Activated B cell treated with CpG ODN at 0.5 μM for 24 hours (primary cell): Measurements from ENCODE around the gene CFAP58. TPM values are rescaled to one million over a fixed set of nuclear protein-coding genes. Genes with fewer than 3 reads are reported as not detected.

Experiments
- ATAC-seq: fragments of 200-7000 bp; cut with Tn5 transposase; one replicate; pipeline ENCODE4 v1.10.0; 2021; ENCODE audit warnings: low read depth, mild to moderate bottlenecking, moderate library complexity
- CTCF ChIA-PET: fragments of 350-600 bp; sonication (Branson Sonifier 250); formaldehyde crosslinking; loops from one replicate; lab custom pipeline; 2021; ENCODE audit warnings: antibody characterized with exemption; lab: Charles Lee
- POLR2A ChIA-PET: fragments of 350-600 bp; sonication (Branson Sonifier 250); formaldehyde crosslinking; loops from one replicate; lab custom pipeline; 2021; ENCODE audit warnings: antibody characterized with exemption; lab: Charles Lee
- DNase-seq: peaks from one replicate; pipeline ENCODE4 v3.0.0; 2022
- H3K27ac Mint-ChIP-seq: one replicate; pipeline ENCODE4 v1.8.0; 2020; ENCODE audit warnings: mixed read lengths
- H3K27me3 Mint-ChIP-seq: one replicate; pipeline ENCODE4 v1.8.0; 2021; ENCODE audit warnings: mixed read lengths
- H3K36me3 Mint-ChIP-seq: one replicate; pipeline ENCODE4 v1.8.0; 2021; ENCODE audit warnings: low read depth, mixed read lengths
- H3K4me1 Mint-ChIP-seq: one replicate; pipeline ENCODE4 v1.8.0; 2021; ENCODE audit warnings: mixed read lengths
- H3K4me3 Mint-ChIP-seq: one replicate; pipeline ENCODE4 v1.8.0; 2020; ENCODE audit warnings: mild to moderate bottlenecking, mixed read lengths
- H3K9me3 Mint-ChIP-seq: one replicate; pipeline ENCODE4 v1.8.0; 2020; ENCODE audit warnings: mixed read lengths
- intact Hi-C: fragments of 100-400 bp; cut with micrococcal nuclease; formaldehyde crosslinking; loops from one replicate; pipeline ENCODE4 v1.15.1; 2024
- total RNA-seq: library from RNA; stranded (reverse); gene quantifications from 2 replicates; pipeline ENCODE4 v1.2.3, GENCODE V29; 2022
- TF ChIP-seq, protein P1 (sequence below): fragments of 200-600 bp; IDR thresholded peaks from one replicate; pipeline ENCODE4 v1.8.0; 2022; ENCODE audit warnings: antibody characterized with exemption, mild to moderate bottlenecking

CFAP58 gene
- total RNA-seq, 1 donor from 2014 or later, result not detected

DNA sequence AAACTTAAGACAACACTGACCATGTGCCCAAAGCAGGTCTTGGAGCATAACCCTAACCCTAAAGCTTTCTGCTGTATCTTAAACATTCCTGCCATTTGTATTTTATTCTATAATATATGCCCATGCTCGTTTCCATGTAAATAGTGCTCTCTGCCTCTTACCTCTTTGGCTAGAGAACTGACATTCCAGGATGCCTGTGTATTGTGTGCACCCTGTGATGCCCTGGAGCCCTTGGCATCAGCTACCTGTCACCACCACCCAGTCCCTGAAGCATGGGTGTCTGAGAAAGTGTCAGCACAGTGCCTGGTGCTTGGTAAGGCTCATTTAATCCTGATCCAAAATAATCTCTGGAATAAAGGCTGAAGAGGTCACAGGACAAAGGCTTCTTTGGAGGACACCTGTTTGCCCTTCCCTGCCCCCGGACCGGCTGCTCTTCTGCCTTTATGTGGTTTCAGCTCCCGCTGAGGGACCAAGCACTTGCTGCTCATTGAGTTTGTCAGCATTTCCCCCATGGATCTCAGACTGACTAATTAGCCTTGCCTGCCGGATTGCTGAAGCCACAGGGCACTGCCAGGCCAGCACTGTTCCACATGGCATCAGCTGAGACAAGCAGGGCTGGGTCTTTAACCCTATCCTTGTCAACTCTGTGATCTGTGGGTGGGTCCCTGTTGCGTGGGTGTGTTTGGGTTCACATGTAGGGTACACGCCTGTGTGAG is 148.4 kb downstream of the CFAP58 start:
- ChIA-PET POLR2A (no interaction called here), CTCF (no interaction called here)
- no peak overlapping the region for H3K4me3 Mint-ChIP-seq
- intact Hi-C loops, result no loop called here
- H3K27ac Mint-ChIP-seq, result no peak overlapping the region
- H3K27me3 Mint-ChIP-seq, result peaks cover 2% of the 10 kb centered on the region
- no peaks in the 10 kb centered on the region for H3K4me1 Mint-ChIP-seq
- H3K9me3 Mint-ChIP-seq, result no peaks in the 10 kb centered on the region
- no peak for ATAC-seq
- H3K36me3 Mint-ChIP-seq, result no peaks in the 10 kb centered on the region
- no peak for DNase-seq
- TF ChIP-seq, protein P1, sequence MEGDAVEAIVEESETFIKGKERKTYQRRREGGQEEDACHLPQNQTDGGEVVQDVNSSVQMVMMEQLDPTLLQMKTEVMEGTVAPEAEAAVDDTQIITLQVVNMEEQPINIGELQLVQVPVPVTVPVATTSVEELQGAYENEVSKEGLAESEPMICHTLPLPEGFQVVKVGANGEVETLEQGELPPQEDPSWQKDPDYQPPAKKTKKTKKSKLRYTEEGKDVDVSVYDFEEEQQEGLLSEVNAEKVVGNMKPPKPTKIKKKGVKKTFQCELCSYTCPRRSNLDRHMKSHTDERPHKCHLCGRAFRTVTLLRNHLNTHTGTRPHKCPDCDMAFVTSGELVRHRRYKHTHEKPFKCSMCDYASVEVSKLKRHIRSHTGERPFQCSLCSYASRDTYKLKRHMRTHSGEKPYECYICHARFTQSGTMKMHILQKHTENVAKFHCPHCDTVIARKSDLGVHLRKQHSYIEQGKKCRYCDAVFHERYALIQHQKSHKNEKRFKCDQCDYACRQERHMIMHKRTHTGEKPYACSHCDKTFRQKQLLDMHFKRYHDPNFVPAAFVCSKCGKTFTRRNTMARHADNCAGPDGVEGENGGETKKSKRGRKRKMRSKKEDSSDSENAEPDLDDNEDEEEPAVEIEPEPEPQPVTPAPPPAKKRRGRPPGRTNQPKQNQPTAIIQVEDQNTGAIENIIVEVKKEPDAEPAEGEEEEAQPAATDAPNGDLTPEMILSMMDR, result no peak

DNA sequence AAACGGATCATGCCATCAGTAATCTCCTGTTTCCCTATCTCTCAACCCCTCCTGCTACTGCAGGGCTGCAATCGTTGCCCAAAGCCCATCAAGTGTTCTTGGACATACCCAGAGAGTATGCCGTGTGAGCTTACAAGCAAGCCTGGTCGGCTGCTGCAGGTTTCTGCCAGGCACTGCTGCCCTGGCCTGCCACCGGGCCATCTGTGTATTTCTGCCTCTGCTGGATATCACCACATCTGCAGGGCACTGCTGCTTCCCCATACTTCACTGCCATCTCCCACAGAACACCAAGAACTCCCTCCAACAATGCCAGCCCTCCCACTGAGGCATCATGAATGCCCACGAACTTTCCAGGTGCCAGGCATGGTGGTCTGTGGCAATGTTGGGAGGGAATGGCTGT is 149.3 kb downstream of the CFAP58 start:
- no peak for ATAC-seq
- no peak overlapping the region for H3K4me3 Mint-ChIP-seq
- no peak for DNase-seq
- TF ChIP-seq, protein P1, result no peak
- peaks cover 5% of the 10 kb centered on the region for H3K27me3 Mint-ChIP-seq
- intact Hi-C loops, result no loop called here
- H3K27ac Mint-ChIP-seq, result no peak overlapping the region
- ChIA-PET CTCF (no interaction called here), POLR2A (no interaction called here)
- H3K36me3 Mint-ChIP-seq, result no peaks in the 10 kb centered on the region
- H3K4me1 Mint-ChIP-seq, result no peaks in the 10 kb centered on the region
- no peaks in the 10 kb centered on the region for H3K9me3 Mint-ChIP-seq

Other genes with a start within 250 kb of the CFAP58 start
- gene SFR1, start 231.7 kb upstream of the CFAP58 start, total RNA-seq, result 12.3 TPM in 2 replicates
- 0.22 TPM in 1 of 2 replicates, not detected in the other for gene CFAP43, start 121.5 kb upstream of the CFAP58 start, total RNA-seq
- 43.0 and 55.9 TPM in 2 replicates for gene GSTO1, start 98.9 kb upstream of the CFAP58 start, total RNA-seq
- 0.56 and 0.91 TPM in 2 replicates for gene GSTO2, start 84.6 kb upstream of the CFAP58 start, total RNA-seq
- gene ITPRIP, start 15.4 kb upstream of the CFAP58 start, total RNA-seq, result 21.3 and 26.1 TPM in 2 replicates